MM.1S (cell line): ENCODE data around the gene CTSZ.

ENCODE experiments used
- EZH2 ChIP-seq: fragments of 300-600 bp; sonication (generic); optimal IDR thresholded peaks from 2 replicates; pipeline ENCODE3; 2017; ENCODE audit warnings: low read depth, mild to moderate bottlenecking, antibody characterized with exemption, low read length, mixed read lengths
- EZH2phosphoT487 ChIP-seq: fragments of 300-600 bp; sonication (generic); IDR thresholded peaks from 2 replicates; pipeline ENCODE4 v1.6.1; 2018; ENCODE audit warnings: antibody characterized with exemption, low read length
- TF ChIP-seq, protein P1 (sequence below): fragments of 300-600 bp; sonication (generic); IDR thresholded peaks from 2 replicates; pipeline ENCODE4 v1.5.1; 2016; ENCODE audit warnings: antibody characterized with exemption, low read length, mixed read lengths

DNA sequence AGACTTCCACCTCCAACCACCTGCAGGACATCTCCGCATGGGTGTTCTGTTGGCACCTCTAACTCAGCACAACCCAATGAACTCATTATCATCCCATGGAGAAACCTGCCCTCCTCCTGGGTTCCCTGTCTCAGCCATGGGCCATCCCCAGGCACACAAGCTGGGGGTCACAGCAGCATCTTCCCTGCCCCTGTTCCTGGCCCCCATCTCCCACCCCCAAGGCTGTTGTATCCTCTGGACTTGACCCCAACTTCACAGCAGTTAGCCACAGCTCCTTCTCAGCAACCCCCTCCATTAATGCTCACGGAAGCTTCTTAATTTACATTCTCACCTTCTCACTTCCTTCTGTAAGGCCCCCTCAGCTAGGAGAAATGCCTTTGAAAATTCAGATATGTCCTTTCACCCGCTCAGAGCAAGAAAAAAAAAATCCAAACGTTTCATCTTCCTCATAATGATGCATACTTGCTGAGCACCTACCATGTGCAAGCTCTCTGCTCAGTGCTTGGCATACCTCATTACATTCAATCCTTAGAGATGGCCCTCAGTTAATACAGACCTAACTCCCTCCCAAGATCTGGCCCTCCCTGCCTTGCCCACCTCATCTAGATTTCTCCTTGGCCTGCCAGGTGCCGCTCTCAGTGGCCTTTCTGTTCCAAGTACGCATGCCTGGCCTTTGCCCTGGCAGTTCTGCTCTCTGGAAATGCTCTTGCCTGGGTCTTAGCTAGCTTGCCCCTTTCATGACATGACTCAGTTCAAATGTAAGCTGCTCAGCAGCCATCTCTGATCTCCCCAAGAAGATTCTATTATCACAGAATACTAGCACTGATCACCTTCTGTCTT is 28.5 kb downstream of the CTSZ start:
- TF ChIP-seq EZH2 (no peak), EZH2phosphoT487 (no peak)
- TF ChIP-seq, protein P1, sequence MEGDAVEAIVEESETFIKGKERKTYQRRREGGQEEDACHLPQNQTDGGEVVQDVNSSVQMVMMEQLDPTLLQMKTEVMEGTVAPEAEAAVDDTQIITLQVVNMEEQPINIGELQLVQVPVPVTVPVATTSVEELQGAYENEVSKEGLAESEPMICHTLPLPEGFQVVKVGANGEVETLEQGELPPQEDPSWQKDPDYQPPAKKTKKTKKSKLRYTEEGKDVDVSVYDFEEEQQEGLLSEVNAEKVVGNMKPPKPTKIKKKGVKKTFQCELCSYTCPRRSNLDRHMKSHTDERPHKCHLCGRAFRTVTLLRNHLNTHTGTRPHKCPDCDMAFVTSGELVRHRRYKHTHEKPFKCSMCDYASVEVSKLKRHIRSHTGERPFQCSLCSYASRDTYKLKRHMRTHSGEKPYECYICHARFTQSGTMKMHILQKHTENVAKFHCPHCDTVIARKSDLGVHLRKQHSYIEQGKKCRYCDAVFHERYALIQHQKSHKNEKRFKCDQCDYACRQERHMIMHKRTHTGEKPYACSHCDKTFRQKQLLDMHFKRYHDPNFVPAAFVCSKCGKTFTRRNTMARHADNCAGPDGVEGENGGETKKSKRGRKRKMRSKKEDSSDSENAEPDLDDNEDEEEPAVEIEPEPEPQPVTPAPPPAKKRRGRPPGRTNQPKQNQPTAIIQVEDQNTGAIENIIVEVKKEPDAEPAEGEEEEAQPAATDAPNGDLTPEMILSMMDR = no peak
